ENCODE data around the gene HERC5.
A peak's percentile ranks its signal among the peaks of the same experiment; 100 is the strongest.
"Not testable (repeated sequence)": the region's sequence is repeated elsewhere in the genome, so short reads cannot be mapped to it uniquely, and the experiment has no call there.

Gene HERC5

DNA sequence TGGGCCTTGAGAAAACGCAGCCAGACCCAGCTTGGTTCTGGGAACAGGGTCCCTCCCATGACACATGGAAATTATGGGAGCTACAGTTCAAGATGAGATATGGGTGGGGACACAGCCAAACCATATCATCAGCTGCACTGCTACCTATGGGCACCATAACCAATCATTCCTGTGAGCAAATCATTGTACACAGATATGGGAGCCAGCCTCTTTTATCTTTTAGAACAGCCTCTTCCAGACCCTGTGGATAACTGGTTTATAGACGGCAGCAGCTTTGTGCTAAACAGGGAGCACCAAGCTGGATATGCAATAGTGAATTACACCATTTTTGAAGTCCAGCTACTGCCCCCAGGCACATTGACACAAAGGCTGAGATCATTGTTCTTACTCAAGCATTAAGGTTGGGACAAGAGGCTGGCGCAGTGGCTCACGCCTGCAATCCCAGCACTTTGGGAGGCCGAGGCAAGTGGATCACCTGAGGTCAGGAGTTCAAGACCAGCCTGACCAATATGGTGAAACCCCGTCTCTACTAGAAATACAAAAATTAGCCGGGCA is 8.6 kb upstream of the HERC5 start:
- not testable (repeated sequence) for DNase-seq (ENCODE audit: low read depth)

DNA sequence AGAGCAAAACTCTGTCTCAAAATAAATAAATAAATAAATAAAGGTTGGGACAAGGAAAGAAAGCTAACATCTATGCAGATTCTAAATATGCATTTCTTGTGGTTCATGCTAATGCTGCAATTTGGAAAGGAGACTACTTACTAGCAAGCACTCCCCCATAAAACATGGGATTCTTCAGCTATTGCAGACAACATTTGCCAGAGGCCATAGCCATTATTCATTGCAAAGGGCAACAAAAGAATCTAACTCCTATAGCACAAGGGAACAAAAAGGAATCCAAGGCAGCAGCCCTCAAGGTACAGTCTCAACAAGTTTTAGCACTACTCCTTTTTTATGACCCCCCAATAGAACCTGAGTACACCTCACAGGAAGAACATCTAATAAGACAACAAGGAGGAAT is 8.0 kb upstream of the HERC5 start:
- no peak for DNase-seq (ENCODE audit: low read depth)

DNA sequence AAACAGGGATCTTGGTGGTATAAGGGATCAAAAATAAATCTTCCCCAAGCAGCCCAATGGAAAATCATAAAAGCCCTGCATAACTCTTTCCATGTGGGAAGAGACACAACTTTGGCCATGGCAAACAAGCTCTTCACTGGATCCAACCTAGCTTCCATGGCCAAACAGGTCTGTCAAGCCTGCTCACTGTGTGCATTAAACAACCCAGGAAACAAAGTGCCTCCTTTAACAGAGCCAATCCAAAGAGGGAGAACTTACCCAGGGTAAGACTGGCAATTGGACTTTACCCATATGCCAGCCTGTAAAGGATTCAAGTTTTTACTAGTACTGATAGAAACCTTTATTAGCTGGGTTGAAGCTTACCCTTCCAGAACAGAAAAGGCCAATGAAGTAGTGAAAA is 7.6 kb upstream of the HERC5 start:
- DNase-seq (ENCODE audit: low read depth) = no peak

DNA sequence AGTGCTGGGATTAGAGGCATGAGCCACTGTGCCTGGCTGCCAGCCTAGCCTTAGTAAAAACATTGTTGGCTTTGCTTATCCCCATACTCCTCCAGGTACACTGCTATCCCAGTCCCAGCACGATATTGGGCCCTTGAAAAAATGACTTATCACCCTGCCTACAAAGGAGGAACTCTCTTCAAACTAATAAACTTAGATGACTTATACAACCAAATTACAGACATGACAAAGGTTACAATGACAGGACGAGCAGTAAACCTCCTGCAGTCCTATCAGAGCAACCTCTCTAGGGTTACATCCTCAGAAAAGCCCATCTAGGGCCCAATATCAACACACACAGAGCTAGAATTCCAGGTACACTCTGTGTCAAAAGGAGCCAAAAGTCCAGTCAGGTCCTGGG is 5.7 kb upstream of the HERC5 start:
- no peak for DNase-seq (ENCODE audit: low read depth)

GRCh38 chr4:88452912-88453311 is 4.0 kb upstream of the HERC5 start:
- no peak for DNase-seq (ENCODE audit: low read depth)

GRCh38 chr4:88457307-88458103 is 586 bp downstream of the HERC5 start:
- DNase-seq (ENCODE audit: low read depth) = peak; percentile 40

DNA sequence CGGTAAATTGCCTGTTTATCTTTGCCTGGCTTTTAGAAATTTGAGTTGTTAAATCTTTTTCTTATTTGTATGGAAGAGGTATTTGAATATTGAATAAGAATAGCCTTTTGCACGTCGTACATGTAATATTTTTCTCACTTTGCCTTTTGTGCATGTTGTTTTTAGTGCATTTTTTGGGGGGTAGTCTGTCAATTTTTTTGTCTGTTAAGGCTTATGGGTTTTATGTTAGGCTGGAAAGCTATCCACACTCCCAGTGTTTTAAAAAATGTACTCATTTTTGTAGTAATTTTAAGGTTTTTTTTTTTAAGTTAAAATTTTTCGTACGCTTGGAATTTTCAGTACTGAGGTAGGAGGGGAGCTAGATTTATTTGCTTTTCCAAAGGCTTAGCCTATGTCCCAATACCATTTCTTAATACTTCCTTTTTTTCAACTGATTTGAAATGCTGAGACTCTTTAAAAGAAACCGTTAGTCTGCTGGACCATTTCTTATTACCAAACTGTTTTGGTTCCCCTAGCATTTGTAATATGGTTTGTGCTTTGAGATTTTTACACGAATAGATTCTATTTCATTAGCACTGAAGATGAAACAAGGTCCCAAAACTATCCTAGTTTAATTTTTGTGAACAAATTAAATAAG is 1.3 kb downstream of the HERC5 start:
- DNase-seq (ENCODE audit: low read depth) = no peak

GRCh38 chr4:88465653-88466192 is 8.8 kb downstream of the HERC5 start:
- DNase-seq (ENCODE audit: low read depth) = no peak

DNA sequence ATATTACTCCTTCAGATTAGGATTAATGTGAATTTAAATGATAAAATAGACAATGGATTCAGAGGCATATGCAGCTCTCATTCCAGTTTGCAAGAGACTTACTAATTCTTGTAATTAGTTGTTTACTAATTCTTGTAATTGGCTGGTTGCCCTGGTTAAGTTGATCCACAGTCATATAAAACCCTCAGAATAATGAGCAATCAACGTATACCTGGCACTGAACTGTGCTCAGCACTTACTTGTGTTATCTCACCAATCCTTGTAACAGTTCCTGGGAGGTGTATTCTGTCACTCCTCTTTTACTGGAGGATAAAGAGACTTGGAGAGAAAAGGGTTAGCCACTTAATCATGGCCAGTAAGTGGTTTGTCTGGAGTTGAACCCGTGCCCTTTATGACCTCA is 10.5 kb downstream of the HERC5 start:
- no peak for DNase-seq (ENCODE audit: low read depth)

GRCh38 chr4:88477229-88477860 is 20.4 kb downstream of the HERC5 start:
- DNase-seq (ENCODE audit: low read depth) = no peak

- DNase-seq (ENCODE audit: low read depth) = no peak
Observed at GRCh38 chr4:88478247-88478646, 21.3 kb downstream of the HERC5 start.

DNA sequence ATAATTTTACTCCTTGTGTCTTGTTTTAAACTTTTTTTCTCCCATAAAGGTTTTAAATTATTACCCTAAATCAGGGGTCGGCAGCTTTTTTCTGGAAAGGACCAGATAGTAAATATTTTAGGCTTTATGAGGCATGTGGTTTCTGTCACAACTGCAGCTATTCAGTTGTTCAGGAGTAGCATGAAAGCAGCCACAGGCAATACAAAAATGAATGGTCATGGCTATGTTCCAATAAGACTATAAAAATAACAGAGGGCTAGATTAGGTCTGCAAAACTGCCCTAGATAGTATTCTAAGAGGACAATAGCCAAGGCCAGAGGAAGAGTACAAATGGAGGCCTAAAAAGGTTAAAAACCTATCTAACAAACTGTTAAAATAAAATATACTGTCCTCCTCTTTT is 24.6 kb downstream of the HERC5 start:
- DNase-seq (ENCODE audit: low read depth) = no peak

- no peak for DNase-seq (ENCODE audit: low read depth)
Observed at GRCh38 chr4:88489100-88489761, 32.3 kb downstream of the HERC5 start.

- DNase-seq (ENCODE audit: low read depth) = no peak
Observed at GRCh38 chr4:88497859-88498409, 41.0 kb downstream of the HERC5 start.

DNA sequence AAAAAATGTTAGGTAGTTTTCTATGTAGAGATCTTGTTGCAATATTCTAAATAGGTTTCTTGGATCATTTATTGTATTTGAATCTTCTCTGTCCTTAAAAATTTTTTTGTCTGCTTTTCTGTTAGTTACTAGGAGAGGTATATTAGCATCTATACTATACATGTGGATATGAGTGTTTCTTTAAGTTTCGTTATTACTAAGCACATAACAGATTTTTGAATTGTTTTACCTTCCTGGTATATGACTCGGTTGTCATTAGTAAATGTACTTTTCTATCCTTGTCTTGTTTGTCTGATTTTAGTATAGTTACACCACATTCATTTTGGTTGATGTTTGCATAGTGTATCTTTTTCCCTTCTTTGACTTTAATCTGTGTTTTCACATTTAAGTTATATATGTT is 46.4 kb downstream of the HERC5 start:
- no peak for DNase-seq (ENCODE audit: low read depth)

- no peak for DNase-seq (ENCODE audit: low read depth)
Observed at GRCh38 chr4:88511236-88511635, 54.3 kb downstream of the HERC5 start.

DNA sequence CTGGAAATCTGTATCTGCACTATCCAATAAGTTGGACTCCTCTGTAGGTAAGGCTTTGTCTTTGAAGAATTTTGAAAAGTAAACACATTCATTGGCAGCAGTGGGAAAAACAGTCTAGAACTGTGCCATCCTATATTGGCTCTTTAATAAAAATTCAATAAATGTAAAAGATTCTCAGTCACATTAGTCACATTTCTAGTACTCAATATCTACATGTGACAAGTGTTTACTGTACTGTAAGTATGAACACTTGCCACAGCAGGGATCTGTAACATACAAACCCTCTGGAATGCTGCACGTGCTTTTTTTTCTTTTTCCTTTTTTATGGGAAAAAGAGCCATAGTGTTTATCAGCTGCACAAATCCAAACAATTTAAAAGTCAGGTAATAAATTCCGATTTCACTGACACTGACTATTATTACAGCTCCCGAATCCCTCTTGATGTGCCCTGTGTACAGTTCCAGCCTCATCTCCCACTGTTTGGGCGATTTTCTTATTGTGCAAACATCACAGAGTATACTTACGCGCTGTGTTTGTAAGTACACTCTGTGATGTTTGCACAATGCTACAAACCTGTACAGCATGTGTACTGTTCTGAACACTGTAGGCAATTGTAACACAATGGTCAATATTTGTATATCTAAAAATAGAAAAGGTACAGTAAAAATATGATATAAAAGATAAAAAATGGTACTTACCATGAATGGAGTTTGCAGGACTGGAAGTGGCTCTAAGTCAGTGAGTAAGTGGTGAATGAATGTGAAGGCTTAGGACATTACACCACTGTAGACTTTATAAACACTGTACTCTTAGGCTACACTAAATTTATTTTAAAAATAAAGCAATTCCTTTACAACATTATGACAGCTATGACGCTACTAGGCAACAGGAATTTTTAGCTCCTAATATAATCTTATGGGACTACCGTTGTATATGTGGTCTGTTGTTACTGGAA is 57.9 kb downstream of the HERC5 start:
- DNase-seq (ENCODE audit: low read depth) = no peak

DNA sequence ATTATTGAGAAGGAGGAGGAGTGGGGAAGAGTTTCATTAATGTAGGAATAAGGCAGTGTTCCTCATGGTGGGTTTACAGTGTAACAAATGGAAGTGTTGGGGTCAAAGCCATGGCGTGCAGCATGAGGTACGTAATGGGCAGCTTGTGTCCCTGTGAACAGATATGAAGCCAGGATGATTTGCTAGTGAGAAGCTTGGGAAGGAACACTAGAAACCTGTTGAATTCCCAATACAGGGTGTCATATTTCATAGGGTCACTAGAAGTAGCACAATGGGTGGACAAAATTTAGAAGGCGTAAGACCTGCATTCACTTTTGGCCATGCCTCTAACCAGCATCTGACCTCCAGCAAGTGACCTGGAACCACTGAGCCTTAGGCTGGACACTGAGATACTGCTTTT is 59.8 kb downstream of the HERC5 start:
- no peak for DNase-seq (ENCODE audit: low read depth)

DNA sequence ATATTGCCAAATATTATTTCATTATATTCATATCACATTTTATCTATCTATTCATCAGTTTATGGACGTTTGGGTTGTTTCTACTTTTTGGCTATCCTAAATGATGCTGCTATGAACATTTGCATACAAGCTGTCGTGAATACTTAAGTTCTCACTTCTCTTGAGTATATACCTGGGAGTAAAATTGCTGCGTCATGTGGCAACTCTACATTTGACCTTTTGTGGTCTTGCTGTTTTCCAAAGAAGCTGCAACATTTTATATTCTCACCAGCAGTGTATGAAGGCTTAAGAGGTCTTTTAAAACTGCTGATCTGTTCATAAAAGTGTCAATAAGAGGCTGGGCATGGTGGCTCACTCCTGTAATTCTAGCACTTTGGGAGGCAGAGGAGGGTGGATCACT is 60.9 kb downstream of the HERC5 start:
- no peak for DNase-seq (ENCODE audit: low read depth)

DNA sequence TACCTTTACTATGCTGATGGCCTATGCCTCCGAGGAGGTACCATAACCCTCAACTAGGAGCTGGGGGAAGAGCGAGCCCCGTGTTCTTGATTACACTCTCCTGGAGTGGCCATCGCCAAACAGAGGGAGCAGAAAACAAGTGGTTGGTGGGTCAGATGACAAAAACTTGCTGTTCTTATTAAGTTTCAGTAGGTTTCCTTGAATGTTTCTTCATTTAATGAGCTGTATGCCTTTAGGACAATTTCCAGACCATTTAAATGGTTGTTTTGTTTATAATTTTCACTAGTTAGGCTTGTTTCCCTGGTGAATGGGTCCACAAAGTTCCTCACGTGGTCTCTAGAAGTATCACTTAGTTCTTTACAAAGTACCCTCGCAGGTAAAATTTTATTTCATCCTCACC is 62.0 kb downstream of the HERC5 start:
- DNase-seq (ENCODE audit: low read depth) = no peak
